HCT116 (cell line): ENCODE data around the gene NENF. TPM values are rescaled to one million over a fixed set of nuclear protein-coding genes. Genes with fewer than 3 reads are reported as not detected.

Source experiments
- ATAC-seq: fragments of 200-7000 bp; cut with Tn5 transposase; 2 replicates; pipeline ENCODE4 v1.9.1; 2020; ENCODE audit warnings: mild to moderate bottlenecking, moderate library complexity
- BruUV-seq: library from RNA; stranded (reverse); fragments of 400-500 nt; replicated peaks from 2 replicates; lab custom pipeline; 2021; lab: Mats Ljungman, UMichigan
- CTCF ChIA-PET: fragments of 300-600 bp; sonication (Branson Sonifier 250); formaldehyde crosslinking; loops from one replicate; lab custom pipeline; 2021; ENCODE audit warnings: antibody characterized with exemption; lab: Charles Lee
- POLR2A ChIA-PET: fragments of 300-600, 350-600 bp; sonication (Branson Sonifier 250); formaldehyde crosslinking; loops from one replicate; lab custom pipeline; 2021; ENCODE audit warnings: antibody characterized with exemption; lab: Charles Lee
- RAD21 ChIA-PET, 2 experiments: fragments of 300-600 bp; sonication (Branson Sonifier 250); formaldehyde crosslinking; loops; one replicate each; lab custom pipeline; 2023; ENCODE audit warnings: low total read pairs in 2 of 2; ENCODE audit not compliant: uncharacterized antibody in 2 of 2, unreplicated experiment in 2 of 2, low non-redundant PET in 1 of 2; lab: Charles Lee
- DNase-seq: peaks from one replicate; pipeline ENCODE4 v3.0.0-alpha.2; 2010; ENCODE audit warnings: low read depth, low spot score
- H2AFZ ChIP-seq: fragments of 200-600 bp; shearing (Covaris generic), sonication (generic); 2 replicates; pipeline ENCODE4 v1.6.1; 2017; ENCODE audit warnings: low read depth, mixed run types, mixed read lengths, antibody characterized with exemption, low read length; ENCODE audit not compliant: poor library complexity, severe bottlenecking
- H3K27ac ChIP-seq: 2 replicates; pipeline ENCODE4 v1.5.1; 2012; ENCODE audit warnings: low read depth, low read length
- H3K27me3 ChIP-seq: fragments of 200-600 bp; sonication (generic); 2 replicates; pipeline ENCODE4 v1.6.1; 2016; ENCODE audit warnings: mixed run types, low read length, mixed read lengths; ENCODE audit not compliant: insufficient read depth
- H3K36me3 ChIP-seq, 2 experiments: fragments of 200-500 bp in 1 of 2; fragments of 200-600 bp in 1 of 2; sonication (Bioruptor generic) in 1 of 2; sonication (generic) in 1 of 2; 2 replicates each; pipeline versions ENCODE4 v1.5.1 to v1.6.1; 2014 to 2016; ENCODE audit warnings: low read length in 2 of 2, inconsistent platforms in 1 of 2, mixed read lengths in 1 of 2, mixed run types in 1 of 2; ENCODE audit not compliant: insufficient read depth in 2 of 2, control insufficient read depth in 1 of 2
- H3K4me1 ChIP-seq, 2 experiments: fragments of 200-600 bp in 1 of 2; sonication (generic) in 1 of 2; 2 replicates each; pipeline versions ENCODE4 v1.5.1 to v1.6.1; 2012 to 2017; ENCODE audit warnings: low read length in 2 of 2, inconsistent platforms in 1 of 2, mild to moderate bottlenecking in 1 of 2, mixed read lengths in 1 of 2, mixed run types in 1 of 2, moderate library complexity in 1 of 2; ENCODE audit not compliant: insufficient read depth in 2 of 2, control insufficient read depth in 1 of 2
- H3K4me2 ChIP-seq: fragments of 200-600 bp; sonication (generic); 2 replicates; pipeline ENCODE4 v1.6.1; 2017; ENCODE audit warnings: mixed run types, low read length, mixed read lengths
- H3K4me3 ChIP-seq, 2 experiments: fragments of 200-600 bp in 1 of 2; sonication (generic) in 1 of 2; replicated peaks in 1 of 2; 2 replicates each; pipeline ENCODE4 v1.5.1; 2011 to 2016; ENCODE audit warnings: low read length in 2 of 2, control low read depth in 1 of 2, low read depth in 1 of 2, mild to moderate bottlenecking in 1 of 2, mixed read lengths in 1 of 2, mixed run types in 1 of 2
- H3K79me2 ChIP-seq: fragments of 200-600 bp; sonication (generic); 2 replicates; pipeline ENCODE4 v1.6.1; 2017; ENCODE audit warnings: mild to moderate bottlenecking, mixed run types, low read length, moderate library complexity, mixed read lengths; ENCODE audit not compliant: insufficient read depth
- H3K9ac ChIP-seq: fragments of 200-600 bp; sonication (generic); 2 replicates; pipeline ENCODE4 v1.6.1; 2016; ENCODE audit warnings: low read length, mixed read lengths
- H3K9me2 ChIP-seq: fragments of 200-600 bp; sonication (generic), shearing (Covaris generic); 2 replicates; pipeline ENCODE4 v1.6.1; 2017; ENCODE audit warnings: mixed run types, mild to moderate bottlenecking, moderate library complexity; ENCODE audit not compliant: insufficient read depth
- H3K9me3 ChIP-seq, 2 experiments: fragments of 200-500 bp in 1 of 2; fragments of 200-600 bp in 1 of 2; sonication (Bioruptor generic) in 1 of 2; sonication (generic) in 1 of 2; 2 replicates each; pipeline ENCODE4 v1.6.1; 2014 to 2017; ENCODE audit warnings: low read length in 2 of 2, mixed read lengths in 2 of 2, inconsistent platforms in 1 of 2, low read depth in 1 of 2, mild to moderate bottlenecking in 1 of 2, mixed run types in 1 of 2, moderate library complexity in 1 of 2; ENCODE audit not compliant: control insufficient read depth in 1 of 2, insufficient read depth in 1 of 2
- H4K20me1 ChIP-seq: fragments of 200-600 bp; sonication (generic), shearing (Covaris generic); 2 replicates; pipeline ENCODE4 v1.6.1; 2017; ENCODE audit warnings: mixed run types, mild to moderate bottlenecking, moderate library complexity; ENCODE audit not compliant: insufficient read depth
- CTCF ChIP-seq, 3 experiments: fragments of 200-600 bp in 1 of 3; sonication (generic) in 1 of 3; IDR thresholded peaks in 2 of 3; conservative IDR thresholded peaks in 1 of 3; 2 replicates each; pipeline ENCODE4 v1.5.1; 2012 to 2017; ENCODE audit warnings: low read depth in 2 of 3, low read length in 2 of 3, antibody characterized with exemption in 1 of 3, borderline replicate concordance in 1 of 3, control low read depth in 1 of 3, mild to moderate bottlenecking in 1 of 3, mixed read lengths in 1 of 3, mixed run types in 1 of 3, moderate library complexity in 1 of 3; ENCODE audit not compliant: insufficient read depth in 1 of 3
- EZH2phosphoT487 ChIP-seq: fragments of 200-600 bp; IDR thresholded peaks from 2 replicates; pipeline ENCODE4 v1.6.1; 2018; ENCODE audit warnings: antibody characterized with exemption, borderline replicate concordance
- FOSL1 ChIP-seq: IDR thresholded peaks from 2 replicates; pipeline ENCODE4 v1.6.1; 2012; ENCODE audit warnings: low read depth
- MAX ChIP-seq: IDR thresholded peaks from 2 replicates; pipeline ENCODE4 v1.6.1; 2012
- RAD21 ChIP-seq: IDR thresholded peaks from 2 replicates; pipeline ENCODE4 v1.6.1; 2012; ENCODE audit warnings: low read depth, mild to moderate bottlenecking
- REST ChIP-seq: IDR thresholded peaks from 2 replicates; pipeline ENCODE4 v1.6.1; 2012; ENCODE audit warnings: low read depth
- SIN3A ChIP-seq: IDR thresholded peaks from 2 replicates; pipeline ENCODE4 v1.6.1; 2012; ENCODE audit warnings: low read depth
- SRF ChIP-seq: IDR thresholded peaks from 2 replicates; pipeline ENCODE4 v1.6.1; 2012; ENCODE audit warnings: low read depth
- TCF7L2 ChIP-seq: IDR thresholded peaks from 2 replicates; pipeline ENCODE4 v1.7.0; 2011; ENCODE audit warnings: borderline replicate concordance, inconsistent platforms; ENCODE audit not compliant: insufficient read depth, insufficient read length; ENCODE audit errors: extremely low read depth
- ZNF274 ChIP-seq: fragments of 200-500 bp; sonication (Bioruptor generic); IDR thresholded peaks from 2 replicates; pipeline ENCODE4 v1.6.1; 2014; ENCODE audit warnings: mild to moderate bottlenecking, low read depth, low read length, inconsistent platforms
- intact Hi-C: fragments of 100-400 bp; cut with micrococcal nuclease; formaldehyde crosslinking; loops from 2 replicates; pipeline ENCODE4 v1.10.0; 2022
- total RNA-seq: library from RNA; stranded (reverse); gene quantifications from one replicate; pipeline ENCODE4 v1.2.1, GENCODE V29; 2021; ENCODE audit not compliant: unreplicated experiment

The NENF gene
- total RNA-seq, 1 experiment from 2014 or later, result 78.4 TPM

DNA sequence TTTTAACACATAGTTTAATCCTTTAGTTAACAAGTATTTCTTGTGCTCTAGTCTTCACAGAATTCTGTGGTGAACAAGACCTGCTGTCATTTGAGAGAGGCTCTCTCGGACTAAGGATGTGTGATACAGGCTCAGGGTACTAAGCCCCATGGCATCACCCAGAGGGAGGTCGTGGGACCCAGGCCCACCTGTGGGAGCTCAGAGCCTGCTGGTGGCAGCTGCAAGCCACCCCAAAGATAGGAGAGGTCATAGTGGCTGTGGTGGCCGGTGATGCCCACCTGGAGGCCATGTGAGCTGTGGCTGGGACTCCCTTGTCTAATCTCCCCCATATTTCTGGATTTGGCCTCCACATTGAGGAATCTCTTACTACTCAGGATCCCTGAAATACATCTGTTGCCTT lies 22.0 kb downstream of the NENF start:
- Histone ChIP-seq H3K4me3 (no peak overlapping the region), H3K4me1 (peaks cover 0 to 6% of the 10 kb centered on the region in 2 experiments; a peak in 1 of 4 replicates), H3K36me3 (no peaks in the 10 kb centered on the region), H3K4me2 (no peak overlapping the region), H3K27ac (no peak overlapping the region), H3K9me2 (no peaks in the 10 kb centered on the region), H2AFZ (no peak overlapping the region), H3K79me2 (no peaks in the 10 kb centered on the region), H4K20me1 (no peaks in the 10 kb centered on the region), H3K9me3 (no peaks in the 10 kb centered on the region), H3K9ac (no peak overlapping the region), H3K27me3 (no peaks in the 10 kb centered on the region)
- intact Hi-C loops, result loop anchor here (5.0 to 10.0 kb wide), 3 partner anchors 87 to 757 kb away; partner anchors contain the start of gene PPP2R5A
- POLR2A ChIA-PET, result no interaction called here
- ATAC-seq (no peak), DNase-seq (no peak)
- BruUV-seq, result no TSS peak
- RAD21 ChIA-PET, result interaction anchor here in 1 of 2 experiments (2.4 kb wide), 1 partner anchor 383 kb away, joined by 21 read pairs; no protein-coding TSS in a partner anchor
- TF ChIP-seq FOSL1 (no peak), TCF7L2 (no peak), ZNF274 (no peak), RAD21 (no peak), MAX (no peak), REST (no peak), EZH2phosphoT487 (no peak), CTCF (IDR thresholded peaks at IDR 0.05 in 2 of 3, conservative IDR thresholded peaks at IDR 0.05 in 1 of 3; ENCODE audit: borderline replicate concordance in 1 of 3, insufficient read depth in 1 of 3, low read depth in 2 of 3, low read length in 2 of 3) (no peak), SIN3A (no peak), SRF (no peak)
- CTCF ChIA-PET, result interaction anchor here (1.0 to 4.4 kb wide), 10 partner anchors 14 to 774 kb away, joined by 3 to 122 read pairs (median 14); partner anchors contain the start of genes DTL and INTS7
